HepG2 (cell line): Measurements from ENCODE around the gene GDPGP1. TPM values are rescaled to one million over a fixed set of nuclear protein-coding genes. Genes with fewer than 3 reads are reported as not detected.

ENCODE experiments used
- ATAC-seq: fragments of 200-7000 bp; cut with Tn5 transposase; 3 replicates; pipeline ENCODE4 v1.9.1; 2020; ENCODE audit warnings: mild to moderate bottlenecking, moderate library complexity
- BruUV-seq: library from RNA; stranded (reverse); fragments of 400-500 nt; replicated peaks from 2 replicates; lab custom pipeline; 2021; lab: Mats Ljungman, UMichigan
- CTCF ChIA-PET: fragments of 300-600 bp; formaldehyde crosslinking; extraction: SDS; loops from one replicate; lab custom pipeline; 2021; ENCODE audit warnings: low total read pairs, inconsistent platforms, low intra/inter-chr PET ratio; lab: Yijun Ruan, JAX
- POLR2A ChIA-PET: fragments of 350-600 bp; sonication (Branson Sonifier 250); formaldehyde crosslinking; loops from one replicate; lab custom pipeline; 2020; ENCODE audit warnings: antibody characterized with exemption, inconsistent platforms; lab: Yijun Ruan, JAX
- DNase-seq: peaks from one replicate; pipeline ENCODE4 v3.0.0-alpha.2; 2015; ENCODE audit warnings: low spot score
- FAIRE-seq: peaks from 3 replicates; lab custom pipeline; 2011; peaks lifted over from hg19 to GRCh38; lab: Jason Lieb, UNC
- H2AFZ ChIP-seq: one replicate; pipeline ENCODE4 v1.6.1; 2011; ENCODE audit warnings: low read length, inconsistent platforms
- H3K27ac ChIP-seq: fragments of 300-600 bp; 3 replicates; pipeline ENCODE4 v1.8.0; 2011; ENCODE audit warnings: mixed run types, mild to moderate bottlenecking, mixed read lengths, low read length, inconsistent platforms; ENCODE audit not compliant: insufficient read depth; ENCODE audit errors: extremely low read length
- H3K27me3 ChIP-seq, 2 experiments: fragments of 200-600 bp in 1 of 2; 2 replicates in 1 of 2; 3 replicates in 1 of 2; pipeline versions ENCODE4 v1.6.0 to v1.8.0; 2011; ENCODE audit warnings: low read length in 2 of 2, mild to moderate bottlenecking in 2 of 2, moderate library complexity in 2 of 2, inconsistent platforms in 1 of 2; ENCODE audit not compliant: insufficient read depth in 2 of 2, control insufficient read depth in 1 of 2
- H3K36me3 ChIP-seq, 2 experiments: fragments of 200-600 bp in 1 of 2; replicated peaks in 1 of 2; 2 replicates in 1 of 2; 3 replicates in 1 of 2; pipeline versions ENCODE4 v1.5.1 to v1.8.0; 2011; ENCODE audit warnings: low read length in 2 of 2, inconsistent platforms in 1 of 2; ENCODE audit not compliant: insufficient read depth in 2 of 2, control insufficient read depth in 1 of 2
- H3K4me1 ChIP-seq: 2 replicates; pipeline ENCODE4 v1.5.1; 2012; ENCODE audit warnings: low read length, inconsistent platforms; ENCODE audit not compliant: insufficient read depth
- H3K4me2 ChIP-seq: 2 replicates; pipeline ENCODE4 v1.6.0; 2011; ENCODE audit warnings: low read depth, low read length, inconsistent platforms
- H3K4me3 ChIP-seq, 3 experiments: fragments of 200-600 bp in 1 of 3; sonication (generic), shearing (Covaris generic) in 1 of 3; replicated peaks in 1 of 3; 2 replicates each; pipeline ENCODE4 v1.5.1; 2011 to 2016; ENCODE audit warnings: low read length in 3 of 3, inconsistent platforms in 2 of 3, low read depth in 2 of 3, mild to moderate bottlenecking in 2 of 3, control low read depth in 1 of 3, mixed read lengths in 1 of 3; ENCODE audit not compliant: insufficient read depth in 1 of 3
- H3K79me2 ChIP-seq: one replicate; pipeline ENCODE4 v1.6.1; 2011; ENCODE audit warnings: low read length, inconsistent platforms; ENCODE audit not compliant: insufficient read depth
- H3K9ac ChIP-seq: 2 replicates; pipeline ENCODE4 v1.6.0; 2011; ENCODE audit warnings: mild to moderate bottlenecking, low read depth, low read length, inconsistent platforms; ENCODE audit not compliant: insufficient read depth
- H3K9me3 ChIP-seq: 2 replicates; pipeline ENCODE4 v1.5.1; 2012; ENCODE audit warnings: mild to moderate bottlenecking, low read length
- H4K20me1 ChIP-seq: 2 replicates; pipeline ENCODE4 v1.6.0; 2011; ENCODE audit warnings: inconsistent platforms, mild to moderate bottlenecking, low read length, moderate library complexity; ENCODE audit not compliant: insufficient read depth
- MAFF ChIP-seq: IDR thresholded peaks from 2 replicates; pipeline ENCODE4 v1.6.1; 2011; ENCODE audit warnings: low read depth, low read length, improper control_type of control experiment
- MATR3 ChIP-seq: sonication (generic); formaldehyde crosslinking; IDR thresholded peaks from 2 replicates; pipeline ENCODE4 v1.4.0; 2020; ENCODE audit warnings: missing genetic modification reagents
- RNF2 ChIP-seq: fragments of 450-650 bp; conservative IDR thresholded peaks from 2 replicates; pipeline ENCODE4 v1.6.1; 2016; ENCODE audit warnings: low read depth
- ZBTB3 ChIP-seq: sonication (generic); formaldehyde crosslinking; IDR thresholded peaks from 2 replicates; pipeline ENCODE4 v1.4.0; 2020; ENCODE audit warnings: low read depth, mild to moderate bottlenecking, moderate library complexity, missing genetic modification reagents, borderline replicate concordance
- ZNF414 ChIP-seq: sonication (generic); formaldehyde crosslinking; IDR thresholded peaks from 2 replicates; pipeline ENCODE4 v1.5.0; 2020; ENCODE audit warnings: missing genetic modification reagents
- ZNF558 ChIP-seq: sonication (generic); formaldehyde crosslinking; IDR thresholded peaks from 2 replicates; pipeline ENCODE4 v1.9.0; 2022; ENCODE audit warnings: mild to moderate bottlenecking, missing genetic modification reagents, borderline replicate concordance
- ZNF703 ChIP-seq: sonication (generic); formaldehyde crosslinking; IDR thresholded peaks from 2 replicates; pipeline ENCODE4 v1.5.1; 2020; ENCODE audit warnings: missing genetic modification reagents, mild to moderate bottlenecking, moderate library complexity, borderline replicate concordance
- ZSCAN9 ChIP-seq: IDR thresholded peaks from 2 replicates; pipeline ENCODE4 v1.6.1; 2016; ENCODE audit warnings: borderline replicate concordance
- WGBS: methylation state at CpG from one replicate; pipeline ENCODE4 v1.1.6; 2017; ENCODE audit warnings: low lambda C conversion rate; 5-methylcytosine and 5-hydroxymethylcytosine counted together
- in situ Hi-C: cut with HindIII; loops from 2 replicates; pipeline ENCODE4 v1.10.0; 2017; ENCODE audit warnings: low pct_unique_long_range_greater_than_20kb; ENCODE audit not compliant: extremely low pct_ligation_motif_present
- intact Hi-C: fragments of 100-400 bp; cut with micrococcal nuclease; formaldehyde crosslinking; loops from one replicate; pipeline ENCODE4 v1.10.0; 2022; ENCODE audit not compliant: unreplicated experiment
- polyA plus RNA-seq, 8 experiments: library from polyadenylated mRNA; depleted of rRNA in 3 of 8; stranded (reverse) in 7 of 8; unstranded in 1 of 8; fragments of >200 nt; fragmentation: Illumina TruSeq in 4 of 8; extraction: Trizol in 4 of 8; gene quantifications; 2 replicates each; pipeline versions ENCODE4 v1.2.1 to v1.2.3, GENCODE V29; 2011 to 2016; ENCODE audit warnings: low read depth in 4 of 8, missing spikeins in 1 of 8, mixed read lengths in 1 of 8; ENCODE audit not compliant: insufficient read depth in 1 of 8
- total RNA-seq, 5 experiments: library from RNA; depleted of rRNA; stranded (reverse); fragments of >200 nt; fragmentation: Illumina TruSeq; extraction: Trizol; gene quantifications; 2 replicates each; pipeline ENCODE4 v1.2.3, GENCODE V29; 2016; ENCODE audit warnings: low read depth in 1 of 5

Gene GDPGP1
- total and polyA plus RNA-seq, 2 of the 13 experiments (the other 11 are each of a cell fraction or from before 2014, with no cell fraction given) = 1.5 to 4.3 TPM

- no peak for TF ChIP-seq ZNF703 (CRISPR knock-in tag)
- no peak for TF ChIP-seq ZNF414
- TF ChIP-seq, all 625 proteins: peak for 0
Observed at GRCh38 chr15:90192961-90193786, 40.8 kb upstream of the GDPGP1 start (continued).

GRCh38 chr15:90194655-90195054, 39.4 kb upstream of the GDPGP1 start:
- H3K9me3 ChIP-seq = no peaks in the 10 kb centered on the region
- CTCF ChIA-PET = no interaction called here
- no peak overlapping the region for H3K27ac ChIP-seq
- H3K4me1 ChIP-seq = peaks cover 36% of the 10 kb centered on the region
- H2AFZ ChIP-seq = no peak overlapping the region
- TF ChIP-seq ZSCAN9 (CRISPR knock-in tag) (no peak), ZBTB3 (CRISPR knock-in tag) (no peak), ZNF558 (no peak), MAFF (0 out of 2 replicates have a peak, but pooled peaks have one; percentile 28), RNF2 (no peak), MATR3 (CRISPR knock-in tag) (no peak)
- no peaks in the 10 kb centered on the region for H4K20me1 ChIP-seq
- POLR2A ChIA-PET = no interaction called here
- intact Hi-C loops = no loop called here
- no peaks in the 10 kb centered on the region for H3K36me3 ChIP-seq
- ATAC-seq (no peak), DNase-seq (no peak), FAIRE-seq (no peak)
- H3K79me2 ChIP-seq = no peaks in the 10 kb centered on the region
- no peak overlapping the region for H3K4me2 ChIP-seq
- H3K27me3 ChIP-seq = no peaks in the 10 kb centered on the region
- no TSS peak for BruUV-seq
- no peak overlapping the region for H3K9ac ChIP-seq
- no peak overlapping the region for H3K4me3 ChIP-seq
- 100% methylated on average over 2 of the region's 2 CpGs for WGBS
- in situ Hi-C loops = no loop called here
